ENCODE data around the gene RNF40. TPM values are rescaled to one million over a fixed set of nuclear protein-coding genes. Genes with fewer than 3 reads are reported as not detected.

The RNF40 gene
- total and polyA plus RNA-seq, 4 donors, result 54.1 to 103 (median 79.0) TPM

DNA sequence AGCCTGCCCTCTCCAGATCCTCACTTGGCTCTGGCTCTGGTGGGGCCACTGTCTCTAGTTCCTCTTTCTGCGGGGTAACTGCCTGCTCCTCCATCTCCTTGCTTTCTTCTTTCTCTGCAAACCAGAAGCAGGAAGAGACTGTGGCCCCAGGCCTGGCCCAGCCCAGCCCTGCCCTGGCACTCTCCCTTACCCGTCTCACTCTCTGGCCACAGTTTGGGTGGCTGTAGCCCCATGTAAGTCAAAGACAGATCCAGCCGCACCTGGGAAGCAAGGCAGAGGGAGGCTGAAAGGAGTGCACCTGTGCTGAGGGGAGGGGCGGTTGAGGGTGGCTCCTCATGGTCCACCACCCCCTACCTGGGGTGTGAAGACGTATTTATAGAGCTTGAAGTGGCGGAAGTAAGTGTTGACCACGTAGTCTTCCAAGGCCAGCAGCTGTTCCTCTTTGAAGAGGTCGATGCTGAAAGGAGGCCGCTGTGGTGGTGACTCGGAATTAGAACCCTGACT, 3.1 kb upstream of the RNF40 start:
- no peak overlapping the region for H3K4me3 ChIP-seq
- peaks cover 0 to 20% (median 16%) of the 10 kb centered on the region in 4 donors for H3K36me3 ChIP-seq (ENCODE audit: control insufficient read depth in 4 of 4, insufficient read depth in 4 of 4, low read length in 4 of 4)
- H3K27me3 ChIP-seq (ENCODE audit: control insufficient read depth in 3 of 3, insufficient read depth in 3 of 3, low read length in 2 of 3), result no peaks in the 10 kb centered on the region
- 29 to 67% methylated on average over 10 of the region's 10 CpGs for WGBS, 2 donors
- TF ChIP-seq CTCF (IDR thresholded peaks at IDR 0.05; ENCODE audit: control extremely low read depth, extremely low read depth), result no peak
- DNase-seq (no peak), ATAC-seq (ENCODE audit: insufficient read depth, low FRiP score) (no peak)
- H3K9ac ChIP-seq (ENCODE audit: insufficient read depth in 1 of 2, low read length in 2 of 2), result no peak overlapping the region
- H3K4me1 ChIP-seq (ENCODE audit: control insufficient read depth in 5 of 5, insufficient read depth in 5 of 5, low read length in 5 of 5), result peaks cover 8 to 23% (median 10%) of the 10 kb centered on the region in 5 donors
- peak overlapping the region in 1 of 2 donors; percentile 10 for H3K27ac ChIP-seq (ENCODE audit: low read depth in 1 of 2, low read length in 1 of 2)
- H3K9me3 ChIP-seq (ENCODE audit: control insufficient read depth in 4 of 4, insufficient read depth in 3 of 4, low read length in 3 of 4), result no peaks in the 10 kb centered on the region

DNA sequence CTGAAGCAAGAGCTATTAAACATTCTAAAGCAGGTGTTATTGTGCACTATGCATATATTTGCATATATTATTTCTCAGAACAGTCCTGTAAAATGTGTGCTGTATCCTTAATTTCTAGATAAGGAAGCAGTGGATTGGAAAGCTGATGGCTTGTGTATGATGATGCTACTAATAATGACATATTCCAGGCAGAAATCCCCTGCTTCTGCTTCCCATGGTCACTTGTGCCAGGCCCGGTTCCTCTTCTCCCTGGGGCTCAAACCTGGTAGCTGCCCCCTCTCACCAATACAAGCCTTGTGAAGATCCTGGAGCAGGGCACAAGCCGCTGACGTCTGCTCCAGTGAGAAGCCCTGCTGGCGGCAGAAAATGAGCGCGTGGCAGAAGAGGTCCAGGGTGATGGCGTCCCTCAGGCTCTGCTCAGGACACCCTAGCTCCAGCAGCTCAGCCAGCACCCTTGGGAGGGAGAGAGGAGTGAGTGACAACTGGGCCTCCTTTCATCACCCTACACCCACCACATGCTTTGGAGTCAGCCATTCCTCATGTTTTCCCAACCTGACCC, 2.0 kb upstream of the RNF40 start:
- WGBS, 2 donors, result 87 to 89% methylated on average over 7 of the region's 7 CpGs
- no peak overlapping the region for H3K4me3 ChIP-seq

DNA sequence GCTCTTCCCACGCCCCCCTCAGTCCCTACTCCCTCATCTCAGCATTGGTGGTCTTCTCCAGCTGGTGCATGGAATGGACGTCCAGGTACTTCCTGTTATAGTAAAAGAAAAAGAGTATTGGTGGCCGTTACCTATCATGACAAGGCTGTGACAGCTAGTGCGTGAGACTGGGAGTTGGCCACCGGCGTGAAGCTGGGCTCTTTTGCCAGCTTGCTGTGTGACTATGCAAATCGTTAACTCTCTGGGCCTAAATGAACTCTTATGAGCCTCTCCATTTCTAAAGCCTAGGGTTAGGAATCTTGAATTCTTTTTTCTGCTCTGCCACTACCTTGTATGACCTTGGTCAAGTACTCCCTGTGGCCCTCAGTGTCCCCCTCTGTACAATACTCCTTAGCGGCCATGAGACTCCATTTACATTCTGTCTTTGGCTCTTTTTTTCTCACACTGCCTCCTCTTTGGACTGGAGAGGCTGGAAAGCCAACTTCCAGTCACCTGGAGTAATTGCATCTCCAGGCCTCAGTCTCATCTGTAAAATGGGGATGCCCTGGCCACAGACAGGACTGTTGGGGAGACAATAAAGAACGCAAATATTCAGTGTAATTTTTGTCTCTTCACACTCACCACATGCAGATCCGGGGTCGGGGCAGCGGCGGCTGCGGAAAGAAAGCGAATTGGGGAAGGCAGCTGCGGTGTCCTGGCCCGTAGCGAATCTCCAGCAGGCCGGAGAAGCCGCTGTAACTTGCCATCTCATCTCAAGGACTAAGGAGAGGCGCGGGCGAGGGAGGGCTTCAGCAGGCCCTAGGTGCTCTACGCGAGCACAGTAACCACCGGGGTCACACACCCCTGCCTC, 1.3 kb upstream of the RNF40 start:
- no peak overlapping the region for H3K9ac ChIP-seq (ENCODE audit: insufficient read depth in 1 of 2, low read length in 2 of 2)
- H3K4me3 ChIP-seq, result peak overlapping the region; percentile 43
- TF ChIP-seq CTCF (IDR thresholded peaks at IDR 0.05; ENCODE audit: control extremely low read depth, extremely low read depth), result no peak
- peaks cover 8 to 33% (median 27%) of the 10 kb centered on the region in 4 donors for H3K36me3 ChIP-seq (ENCODE audit: control insufficient read depth in 4 of 4, insufficient read depth in 4 of 4, low read length in 4 of 4)
- H3K4me1 ChIP-seq (ENCODE audit: control insufficient read depth in 5 of 5, insufficient read depth in 5 of 5, low read length in 5 of 5), result peaks cover 8 to 23% (median 10%) of the 10 kb centered on the region in 5 donors
- WGBS, 2 donors, result 24 to 27% methylated on average over 26 of the region's 26 CpGs
- peak; percentile 4 for ATAC-seq (ENCODE audit: insufficient read depth, low FRiP score)
- no peak for DNase-seq
- H3K27me3 ChIP-seq (ENCODE audit: control insufficient read depth in 3 of 3, insufficient read depth in 3 of 3, low read length in 2 of 3), result no peaks in the 10 kb centered on the region
- H3K27ac ChIP-seq (ENCODE audit: low read depth in 1 of 2, low read length in 1 of 2), result no peak overlapping the region
- H3K9me3 ChIP-seq (ENCODE audit: control insufficient read depth in 4 of 4, insufficient read depth in 3 of 4, low read length in 3 of 4), result no peaks in the 10 kb centered on the region

More for the DNA sequence above, 2.0 kb upstream of the RNF40 start:
- no peak for ATAC-seq (ENCODE audit: insufficient read depth, low FRiP score)
- H3K9me3 ChIP-seq (ENCODE audit: control insufficient read depth in 4 of 4, insufficient read depth in 3 of 4, low read length in 3 of 4), result no peaks in the 10 kb centered on the region
- H3K27ac ChIP-seq (ENCODE audit: low read depth in 1 of 2, low read length in 1 of 2), result no peak overlapping the region
- H3K27me3 ChIP-seq (ENCODE audit: control insufficient read depth in 3 of 3, insufficient read depth in 3 of 3, low read length in 2 of 3), result no peaks in the 10 kb centered on the region
- DNase-seq, result no peak
- H3K4me1 ChIP-seq (ENCODE audit: control insufficient read depth in 5 of 5, insufficient read depth in 5 of 5, low read length in 5 of 5), result peaks cover 8 to 23% (median 10%) of the 10 kb centered on the region in 5 donors
- no peak for TF ChIP-seq CTCF (IDR thresholded peaks at IDR 0.05; ENCODE audit: control extremely low read depth, extremely low read depth)
- peaks cover 4 to 28% (median 22%) of the 10 kb centered on the region in 4 donors for H3K36me3 ChIP-seq (ENCODE audit: control insufficient read depth in 4 of 4, insufficient read depth in 4 of 4, low read length in 4 of 4)
- H3K9ac ChIP-seq (ENCODE audit: insufficient read depth in 1 of 2, low read length in 2 of 2), result no peak overlapping the region
